Spleen (tissue), 11 donors: ENCODE results near the gene INPP4B. TPM values are rescaled to one million over a fixed set of nuclear protein-coding genes. Genes with fewer than 3 reads are reported as not detected.

ENCODE experiments used
- DNase-seq: peaks from one replicate; pipeline ENCODE4 v3.0.0-alpha.2; 2020
- H3K27ac ChIP-seq, 8 donors: fragments of 200-600 bp; sonication (generic) in 7 of 8; 1 replicate in 4 of 8; 2 replicates in 4 of 8; pipeline versions ENCODE4 v1.5.0 to v1.8.0; 2016 to 2021; ENCODE audit warnings: inconsistent platforms in 4 of 8, mild to moderate bottlenecking in 4 of 8, moderate library complexity in 1 of 8
- H3K27me3 ChIP-seq, 7 donors: fragments of 200-600 bp; sonication (generic) in 6 of 7; replicated peaks in 1 of 7; 1 replicate in 4 of 7; 2 replicates in 3 of 7; pipeline versions ENCODE4 v1.5.0 to v1.8.0; 2016 to 2021; ENCODE audit warnings: inconsistent platforms in 3 of 7, mild to moderate bottlenecking in 1 of 7
- H3K36me3 ChIP-seq, 6 donors: fragments of 200-600 bp; sonication (generic) in 5 of 6; 1 replicate in 4 of 6; 2 replicates in 2 of 6; pipeline versions ENCODE4 v1.5.0 to v1.8.0; 2016 to 2021; ENCODE audit warnings: inconsistent platforms in 2 of 6
- H3K4me1 ChIP-seq, 6 donors: fragments of 200-600 bp; sonication (generic) in 5 of 6; 1 replicate in 3 of 6; 2 replicates in 3 of 6; pipeline versions ENCODE4 v1.5.0 to v1.8.0; 2016 to 2021; ENCODE audit warnings: inconsistent platforms in 3 of 6
- H3K4me3 ChIP-seq, 8 donors: fragments of 200-600 bp; sonication (generic) in 7 of 8; 1 replicate in 4 of 8; 2 replicates in 4 of 8; pipeline versions ENCODE4 v1.5.0 to v1.8.0; 2016 to 2021; ENCODE audit warnings: inconsistent platforms in 4 of 8, mild to moderate bottlenecking in 4 of 8, moderate library complexity in 2 of 8
- H3K9me3 ChIP-seq, 8 donors: fragments of 200-600 bp; sonication (generic) in 7 of 8; 1 replicate in 4 of 8; 2 replicates in 4 of 8; pipeline versions ENCODE4 v1.5.0 to v1.8.0; 2016 to 2021; ENCODE audit warnings: inconsistent platforms in 4 of 8
- POLR2A ChIP-seq, 3 donors: fragments of 450-650 bp; IDR thresholded peaks; one replicate each; pipeline ENCODE4 v1.5.1; 2017; ENCODE audit warnings: antibody characterized with exemption in 3 of 3, mild to moderate bottlenecking in 1 of 3
- POLR2AphosphoS5 ChIP-seq, 3 donors: sonication (generic); formaldehyde crosslinking; IDR thresholded peaks; one replicate each; pipeline ENCODE4 v1.5.1; 2017; ENCODE audit warnings: antibody characterized with exemption in 3 of 3
- WGBS, 5 donors: extraction: QIAGEN DNeasy Blood & Tissue Kit in 3 of 5; methylation state at CpG; one replicate each; pipeline versions ENCODE4 v1.1.5 to v1.1.7; 2013 to 2018; 5-methylcytosine and 5-hydroxymethylcytosine counted together
- intact Hi-C: fragments of 100-400 bp; cut with DNase I; formaldehyde crosslinking; loops from one replicate; pipeline ENCODE4 v1.15.0; 2023; ENCODE audit warnings: low total_unique reads
- polyA plus RNA-seq, 3 donors: library from polyadenylated mRNA; stranded (reverse); fragments of 200-250 nt; gene quantifications; one replicate each; pipeline ENCODE4 v1.2.1, GENCODE V29; 2013
- total RNA-seq, 7 donors: library from RNA; depleted of rRNA in 3 of 7; stranded (reverse); fragments of >200 nt in 3 of 7; fragmentation: NEBNext Ultra II Directional in 4 of 7; extraction: Animal tissue kit (Norgen Biotek cat#: 25700) in 4 of 7; gene quantifications; one replicate each; pipeline versions ENCODE4 v1.1.0 to v1.2.1, GENCODE V29; 2016 to 2021
- TF ChIP-seq, protein P1 (sequence below), 11 experiments: fragments of 200-600 bp in 7 of 11; fragments of 450-650 bp in 4 of 11; sonication (generic) in 4 of 11; IDR thresholded peaks in 8 of 11; conservative IDR thresholded peaks in 3 of 11; 1 replicate in 7 of 11; 2 replicates in 4 of 11; pipeline versions ENCODE4 v1.4.0 to v1.8.0; 2016 to 2021; ENCODE audit warnings: antibody characterized with exemption in 11 of 11, inconsistent platforms in 4 of 11, mild to moderate bottlenecking in 1 of 11
- donor health status: healthy with polysubstance abuse.
- donor health status: DM: no; HTN: no; CAD: no; lungs with moderate emphysema.
- donor health status: DM: no; HTN: no; CAD: no.
- donor health status: Bipolar disorder and iron deficiency.
- donor health status: healthy.
- donor health status: DM: no; HTN: no; CAD: no.
- donor health status: DM: yes; HTN: yes; CAD: no.

Gene INPP4B
- total and polyA plus RNA-seq, 10 donors = 0.78 to 31.6 (median 26.8) TPM

DNA sequence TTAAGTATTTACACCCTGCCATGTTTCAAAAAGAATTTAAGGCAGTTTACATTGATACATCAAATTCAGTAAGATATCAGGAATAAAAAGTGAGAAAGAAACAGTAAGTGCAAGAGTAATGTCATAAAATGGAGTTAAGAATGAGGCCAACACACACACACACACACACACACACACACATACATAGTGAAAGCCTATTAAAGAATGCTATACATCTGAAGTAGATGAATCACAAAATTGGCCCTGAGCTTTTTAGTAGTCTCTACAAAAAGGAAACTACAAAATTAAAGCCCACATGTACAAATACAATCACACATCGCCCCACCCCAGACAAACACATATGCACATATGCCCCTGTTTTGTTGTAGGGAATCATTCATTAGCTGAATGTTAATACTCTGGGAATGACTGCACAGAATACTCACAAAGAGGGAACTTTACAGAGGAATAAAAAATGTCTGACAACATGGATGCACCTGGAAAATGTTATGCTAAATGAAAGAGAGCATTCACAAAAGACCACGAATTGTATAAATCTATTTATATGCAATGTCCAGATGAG is 780.9 kb downstream of the INPP4B start:
- intact Hi-C loops = no loop called here
- H3K27ac ChIP-seq = no peak overlapping the region
- no peak for DNase-seq
- WGBS, 5 donors = 91 to 98% (median 92%) methylated on average over 2 of the region's 2 CpGs
- H3K27me3 ChIP-seq = no peaks in the 10 kb centered on the region
- TF ChIP-seq, protein P1, sequence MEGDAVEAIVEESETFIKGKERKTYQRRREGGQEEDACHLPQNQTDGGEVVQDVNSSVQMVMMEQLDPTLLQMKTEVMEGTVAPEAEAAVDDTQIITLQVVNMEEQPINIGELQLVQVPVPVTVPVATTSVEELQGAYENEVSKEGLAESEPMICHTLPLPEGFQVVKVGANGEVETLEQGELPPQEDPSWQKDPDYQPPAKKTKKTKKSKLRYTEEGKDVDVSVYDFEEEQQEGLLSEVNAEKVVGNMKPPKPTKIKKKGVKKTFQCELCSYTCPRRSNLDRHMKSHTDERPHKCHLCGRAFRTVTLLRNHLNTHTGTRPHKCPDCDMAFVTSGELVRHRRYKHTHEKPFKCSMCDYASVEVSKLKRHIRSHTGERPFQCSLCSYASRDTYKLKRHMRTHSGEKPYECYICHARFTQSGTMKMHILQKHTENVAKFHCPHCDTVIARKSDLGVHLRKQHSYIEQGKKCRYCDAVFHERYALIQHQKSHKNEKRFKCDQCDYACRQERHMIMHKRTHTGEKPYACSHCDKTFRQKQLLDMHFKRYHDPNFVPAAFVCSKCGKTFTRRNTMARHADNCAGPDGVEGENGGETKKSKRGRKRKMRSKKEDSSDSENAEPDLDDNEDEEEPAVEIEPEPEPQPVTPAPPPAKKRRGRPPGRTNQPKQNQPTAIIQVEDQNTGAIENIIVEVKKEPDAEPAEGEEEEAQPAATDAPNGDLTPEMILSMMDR (IDR thresholded peaks at IDR 0.05 in 8 of 11, conservative IDR thresholded peaks at IDR 0.05 in 3 of 11) = no peak
- no peak for TF ChIP-seq POLR2AphosphoS5 (IDR thresholded peaks at IDR 0.05)
- TF ChIP-seq POLR2A (IDR thresholded peaks at IDR 0.05) = no peak
- H3K9me3 ChIP-seq = peaks cover 0 to 24% (median 17%) of the 10 kb centered on the region in 8 donors
- no peaks in the 10 kb centered on the region for H3K4me1 ChIP-seq
- H3K36me3 ChIP-seq = no peaks in the 10 kb centered on the region
- H3K4me3 ChIP-seq = no peak overlapping the region

DNA sequence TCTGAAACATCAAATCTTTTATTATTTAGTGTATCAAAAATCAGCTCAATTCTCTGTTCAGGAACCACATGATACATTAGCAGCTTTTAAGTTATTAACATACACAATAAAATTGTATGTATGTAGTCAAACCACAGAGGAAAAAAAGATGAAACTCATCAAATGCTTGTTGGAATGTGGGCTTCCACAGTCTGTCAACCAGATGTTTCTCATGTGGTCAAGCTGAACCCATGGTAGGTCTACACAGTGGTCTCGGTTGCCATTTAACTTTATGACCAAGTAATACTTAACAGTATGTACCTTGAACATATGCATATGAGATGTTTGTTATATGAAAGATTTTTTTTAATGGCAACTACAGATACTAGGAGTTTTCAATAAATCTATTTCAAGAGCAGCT is 781.9 kb downstream of the INPP4B start:
- H3K9me3 ChIP-seq = peaks cover 0 to 19% (median 17%) of the 10 kb centered on the region in 8 donors
- H3K27me3 ChIP-seq = no peaks in the 10 kb centered on the region
- H3K36me3 ChIP-seq = no peaks in the 10 kb centered on the region
- no peak overlapping the region for H3K27ac ChIP-seq
- H3K4me3 ChIP-seq = no peak overlapping the region
- DNase-seq = no peak
- no peaks in the 10 kb centered on the region for H3K4me1 ChIP-seq
- 76 to 85% (median 81%) methylated on average over 1 of the region's 1 CpG for WGBS, 5 donors
- no peak for TF ChIP-seq POLR2A (IDR thresholded peaks at IDR 0.05)
- TF ChIP-seq, protein P1 (IDR thresholded peaks at IDR 0.05 in 8 of 11, conservative IDR thresholded peaks at IDR 0.05 in 3 of 11) = no peak
- TF ChIP-seq POLR2AphosphoS5 (IDR thresholded peaks at IDR 0.05) = no peak
- intact Hi-C loops = no loop called here

DNA sequence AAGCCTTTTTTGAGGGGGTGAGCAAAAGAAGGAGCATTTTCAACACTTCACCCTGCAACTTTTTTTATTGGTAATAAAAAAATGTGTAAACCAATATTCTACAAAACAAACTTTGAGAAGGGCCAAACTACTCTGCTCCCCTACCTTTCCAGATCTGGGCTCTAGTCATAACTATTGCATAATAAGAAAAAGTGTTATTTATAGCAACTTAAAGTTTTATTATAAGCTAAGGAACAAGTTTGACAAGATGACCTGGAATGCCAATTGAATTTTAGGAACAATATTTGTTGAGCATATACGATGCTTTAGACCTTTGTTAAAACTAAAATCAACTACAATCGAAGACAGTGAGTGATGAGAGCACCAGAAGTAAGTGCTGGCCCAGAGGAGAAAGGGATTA is 800.1 kb downstream of the INPP4B start:
- Histone ChIP-seq H3K4me3 (no peak overlapping the region), H3K27me3 (no peaks in the 10 kb centered on the region), H3K36me3 (no peaks in the 10 kb centered on the region), H3K27ac (no peak overlapping the region), H3K4me1 (no peaks in the 10 kb centered on the region), H3K9me3 (no peaks in the 10 kb centered on the region)
- intact Hi-C loops = no loop called here
- TF ChIP-seq, protein P1 (IDR thresholded peaks at IDR 0.05 in 8 of 11, conservative IDR thresholded peaks at IDR 0.05 in 3 of 11) = no peak
- no peak for DNase-seq
- WGBS, 5 donors = 86 to 94% (median 89%) methylated on average over 2 of the region's 2 CpGs

DNA sequence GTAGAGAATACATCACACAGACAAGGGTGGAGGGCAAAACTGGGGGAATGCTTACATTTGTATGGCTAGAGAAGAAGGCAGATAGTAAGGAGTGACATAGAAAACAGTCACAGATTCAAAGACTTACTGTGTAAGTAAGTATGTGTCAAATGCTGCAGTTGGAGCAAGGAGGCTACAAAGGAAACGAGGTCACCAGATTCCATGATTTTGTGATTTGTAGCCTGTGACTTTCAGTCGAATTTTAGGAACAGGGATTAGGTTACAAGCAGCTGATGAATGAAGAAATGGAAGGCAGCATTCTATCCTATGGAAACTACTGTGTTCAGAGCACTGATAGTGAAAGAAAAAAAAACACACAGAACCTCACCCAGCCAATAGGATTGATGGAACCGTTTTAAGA is 801.8 kb downstream of the INPP4B start:
- Histone ChIP-seq H3K4me1 (no peaks in the 10 kb centered on the region), H3K27me3 (no peaks in the 10 kb centered on the region), H3K4me3 (no peak overlapping the region), H3K27ac (no peak overlapping the region), H3K9me3 (no peaks in the 10 kb centered on the region), H3K36me3 (no peaks in the 10 kb centered on the region)
- no peak for DNase-seq
- intact Hi-C loops = no loop called here
- TF ChIP-seq POLR2AphosphoS5 (IDR thresholded peaks at IDR 0.05) (no peak), POLR2A (IDR thresholded peaks at IDR 0.05) (no peak)
- TF ChIP-seq, protein P1 (IDR thresholded peaks at IDR 0.05 in 8 of 11, conservative IDR thresholded peaks at IDR 0.05 in 3 of 11) = no peak
- WGBS, 5 donors = 40 to 68% (median 47%) methylated on average over 3 of the region's 3 CpGs
